D721Med (cell line): ENCODE data around the gene ATP2B2.

Experiments
- DNase-seq: peaks from one replicate; pipeline ENCODE4 v3.0.0; 2011; ENCODE audit warnings: low spot score; ENCODE audit not compliant: insufficient read length
- FAIRE-seq: peaks from 2 replicates; lab custom pipeline; 2011; peaks lifted over from hg19 to GRCh38; lab: Jason Lieb, UNC
- TF ChIP-seq, protein P1 (sequence below): IDR thresholded peaks from 2 replicates; pipeline ENCODE4 v1.5.1; 2012; ENCODE audit warnings: mild to moderate bottlenecking, control low read depth; ENCODE audit not compliant: insufficient read depth; ENCODE audit errors: missing control alignments

Gene ATP2B2

DNA sequence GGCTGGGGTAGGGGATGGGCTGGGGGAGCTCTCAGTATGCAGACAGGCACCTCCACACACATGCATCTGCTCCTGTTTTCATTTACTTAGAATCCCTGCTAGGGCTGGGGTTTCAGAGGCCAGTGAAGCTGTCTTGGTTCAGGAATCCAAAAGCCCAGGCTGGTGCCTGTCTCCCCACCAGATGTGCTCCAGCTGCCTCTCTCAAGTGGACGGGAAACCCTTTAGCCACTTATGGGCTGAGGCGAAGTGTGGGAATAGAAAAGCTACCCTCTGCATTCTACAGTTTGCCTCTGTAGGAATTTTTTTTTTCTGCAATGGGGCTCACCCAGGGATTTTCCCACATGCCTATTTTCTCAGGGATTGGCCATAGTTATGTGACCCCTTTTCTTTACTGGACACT lies 72.5 kb downstream of the ATP2B2 start:
- FAIRE-seq (no peak), DNase-seq (no peak)
- TF ChIP-seq, protein P1, sequence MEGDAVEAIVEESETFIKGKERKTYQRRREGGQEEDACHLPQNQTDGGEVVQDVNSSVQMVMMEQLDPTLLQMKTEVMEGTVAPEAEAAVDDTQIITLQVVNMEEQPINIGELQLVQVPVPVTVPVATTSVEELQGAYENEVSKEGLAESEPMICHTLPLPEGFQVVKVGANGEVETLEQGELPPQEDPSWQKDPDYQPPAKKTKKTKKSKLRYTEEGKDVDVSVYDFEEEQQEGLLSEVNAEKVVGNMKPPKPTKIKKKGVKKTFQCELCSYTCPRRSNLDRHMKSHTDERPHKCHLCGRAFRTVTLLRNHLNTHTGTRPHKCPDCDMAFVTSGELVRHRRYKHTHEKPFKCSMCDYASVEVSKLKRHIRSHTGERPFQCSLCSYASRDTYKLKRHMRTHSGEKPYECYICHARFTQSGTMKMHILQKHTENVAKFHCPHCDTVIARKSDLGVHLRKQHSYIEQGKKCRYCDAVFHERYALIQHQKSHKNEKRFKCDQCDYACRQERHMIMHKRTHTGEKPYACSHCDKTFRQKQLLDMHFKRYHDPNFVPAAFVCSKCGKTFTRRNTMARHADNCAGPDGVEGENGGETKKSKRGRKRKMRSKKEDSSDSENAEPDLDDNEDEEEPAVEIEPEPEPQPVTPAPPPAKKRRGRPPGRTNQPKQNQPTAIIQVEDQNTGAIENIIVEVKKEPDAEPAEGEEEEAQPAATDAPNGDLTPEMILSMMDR = no peak

DNA sequence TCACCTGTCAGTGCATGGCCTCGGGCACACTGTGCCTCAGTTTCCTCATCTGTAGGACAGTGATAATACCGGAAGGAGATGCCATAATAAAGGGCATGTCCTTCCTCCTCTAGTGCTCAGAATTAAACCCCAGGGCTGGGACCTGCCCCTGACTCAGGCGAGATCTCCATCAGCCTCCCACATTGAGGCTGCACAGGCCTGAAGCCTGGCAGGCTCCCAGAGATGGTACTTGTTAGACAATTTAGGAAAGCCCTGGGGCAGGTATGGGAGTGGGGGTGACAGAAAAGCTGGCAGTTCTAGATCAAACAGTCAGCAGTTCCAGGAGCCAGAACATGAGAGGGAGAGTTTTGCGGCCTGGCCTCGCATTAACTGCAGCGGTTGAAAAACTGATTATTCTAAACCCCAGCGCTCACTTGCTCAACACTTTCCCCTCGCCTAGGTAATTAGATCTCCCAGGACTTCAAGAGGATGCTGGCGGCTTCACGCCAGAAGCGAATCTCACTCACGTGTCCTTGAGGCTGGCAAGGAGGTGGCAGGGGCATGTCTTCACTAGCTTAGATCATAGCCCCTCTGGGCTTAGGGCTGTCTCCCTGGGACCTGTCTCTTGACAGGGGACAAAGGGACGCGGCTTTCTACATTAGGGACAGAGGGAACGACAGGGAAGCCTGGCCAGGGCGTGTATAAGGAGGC lies 73.1 kb downstream of the ATP2B2 start:
- DNase-seq = no peak
- no peak for FAIRE-seq
- TF ChIP-seq, protein P1 = no peak

DNA sequence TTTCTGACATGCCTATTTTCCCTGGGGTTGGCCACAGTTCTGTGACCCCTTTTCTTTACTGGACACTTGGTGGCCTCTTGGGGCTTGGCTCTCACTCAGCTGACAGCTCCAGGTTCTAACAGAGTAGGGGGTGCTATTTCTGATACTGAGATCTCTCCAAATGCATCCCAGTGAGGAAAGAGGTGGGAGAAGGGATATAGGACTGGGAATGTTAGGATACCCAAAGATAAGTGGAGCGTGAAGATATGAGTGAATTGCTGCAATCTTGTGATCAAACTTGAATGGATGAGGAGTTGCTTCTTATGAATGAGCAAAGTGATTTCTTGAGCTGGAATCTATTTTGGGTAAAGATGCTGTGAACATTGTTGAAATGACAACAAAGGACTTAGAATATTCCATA lies 74.6 kb downstream of the ATP2B2 start:
- TF ChIP-seq, protein P1 = no peak
- DNase-seq = no peak
- no peak for FAIRE-seq

DNA sequence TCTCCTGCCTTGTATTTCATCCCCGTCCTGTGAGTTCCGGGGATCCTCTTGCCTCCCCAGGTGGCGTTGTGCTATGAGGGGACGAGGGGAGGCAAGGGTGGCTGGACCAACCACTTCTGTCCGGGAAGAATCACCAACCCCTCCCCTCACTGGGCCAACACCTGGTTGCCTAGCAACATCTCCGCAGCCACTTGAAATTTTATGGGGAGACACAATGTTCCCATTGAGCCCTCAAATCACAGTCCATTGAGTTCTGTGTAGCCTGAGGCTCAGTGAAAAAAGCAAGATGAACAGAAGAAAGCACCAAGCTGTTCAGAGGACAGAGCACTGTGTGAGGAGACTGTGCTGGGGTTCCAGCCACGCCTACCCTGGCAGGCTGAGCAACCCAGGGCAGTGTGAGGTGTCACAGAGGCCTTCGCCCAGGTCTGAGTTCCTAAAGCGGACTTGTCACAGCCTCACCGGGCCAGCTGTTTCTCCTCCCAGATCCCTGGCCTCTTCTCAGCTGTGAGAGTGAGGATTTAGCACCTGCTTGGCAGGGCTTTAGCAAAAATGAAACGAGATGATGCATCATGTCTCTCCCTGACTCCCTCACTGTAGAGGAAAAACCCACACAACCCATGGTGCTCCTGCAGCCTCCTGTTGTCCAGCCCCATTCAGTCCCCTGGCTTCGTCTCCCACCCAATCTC lies 76.8 kb downstream of the ATP2B2 start:
- FAIRE-seq (no peak), DNase-seq (no peak)
- TF ChIP-seq, protein P1 = no peak

DNA sequence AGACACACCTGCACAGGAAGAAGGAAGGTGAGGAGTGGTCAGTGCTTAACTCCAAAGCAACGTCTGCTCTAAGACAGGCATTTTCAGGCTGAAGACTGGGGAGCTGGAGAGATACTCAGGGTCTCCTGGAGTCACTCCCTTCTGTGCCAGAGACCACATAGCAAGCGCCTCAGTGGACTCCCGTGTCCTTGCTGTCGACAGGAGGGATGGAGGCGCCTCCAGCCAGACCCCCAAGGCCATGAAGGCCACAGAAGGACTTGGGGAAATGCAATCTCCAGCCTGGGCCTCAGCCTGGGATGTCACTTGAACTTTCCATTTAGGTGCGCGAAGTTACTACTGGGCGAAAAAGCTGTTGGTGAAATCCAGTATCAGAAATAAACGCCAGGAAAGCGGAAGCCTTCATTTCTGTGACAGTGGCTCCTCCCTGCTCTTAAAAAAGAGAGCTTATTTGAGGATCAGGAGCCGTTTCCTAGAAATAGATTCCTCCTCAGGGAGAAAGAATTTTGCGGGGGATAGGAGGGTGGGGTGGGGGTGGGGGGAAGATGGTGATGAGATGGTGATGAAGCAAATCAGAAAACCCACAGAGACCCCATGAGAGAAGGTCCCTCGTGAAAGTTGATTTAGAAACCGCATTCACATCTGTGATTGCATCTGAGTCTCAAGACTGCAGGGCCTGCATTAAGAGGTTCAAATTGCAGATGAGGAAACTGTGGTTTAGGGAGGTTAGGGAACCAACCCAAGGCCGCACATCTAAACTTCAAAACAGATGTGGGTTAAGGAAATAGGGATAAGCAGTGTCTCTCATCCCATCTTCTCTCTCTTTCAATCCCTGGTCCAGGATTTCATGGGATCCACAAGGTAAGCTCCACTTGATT lies 78.8 kb downstream of the ATP2B2 start:
- TF ChIP-seq, protein P1 = no peak
- DNase-seq (no peak), FAIRE-seq (no peak)

DNA sequence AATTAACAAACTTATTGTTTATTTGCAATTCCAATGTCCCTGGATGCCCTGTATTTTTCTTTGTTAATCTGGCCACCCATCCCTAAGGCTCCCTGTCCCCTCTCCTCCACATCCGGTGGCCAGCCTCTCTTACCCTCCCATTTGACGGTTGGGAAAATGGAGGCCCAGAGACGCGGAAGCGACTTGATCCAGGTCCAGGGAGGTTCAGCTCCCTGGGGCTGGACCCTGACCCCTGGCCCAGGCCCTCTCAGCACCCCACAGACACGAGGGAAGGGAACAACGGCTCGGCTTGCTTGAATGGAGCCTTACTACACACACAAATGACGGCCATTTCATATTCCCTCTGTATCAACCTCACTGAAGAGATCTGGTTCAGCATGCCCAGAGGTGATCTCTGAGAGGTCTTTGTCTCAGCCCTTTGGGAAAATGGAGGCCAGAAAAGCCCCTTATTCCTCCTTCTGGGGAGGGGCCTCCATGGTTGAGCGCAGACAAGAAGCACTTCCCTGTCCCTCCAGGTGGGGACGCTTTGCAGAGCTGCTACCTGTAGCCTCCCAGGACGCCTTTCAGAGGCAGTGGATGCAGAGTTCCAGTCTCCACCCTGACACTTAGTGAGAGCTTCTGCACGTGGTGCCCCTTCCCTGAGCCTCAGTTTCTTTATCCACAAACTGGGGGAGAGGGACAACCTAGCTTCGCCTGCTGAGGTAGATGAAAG lies 82.1 kb downstream of the ATP2B2 start:
- DNase-seq (no peak), FAIRE-seq (no peak)
- TF ChIP-seq, protein P1 = no peak
